NCI-H524 (cell line): ENCODE measurements around the gene ADAM8.
A peak's percentile ranks its signal among the peaks of the same experiment; 100 is the strongest.

Experiments
- DNase-seq, 2 experiments: peaks; one replicate each; lab custom pipeline; 2025; lab: John Stamatoyannopoulos, UW

ADAM8 gene

GRCh38 chr10:133308421-133309099, 31.9 kb upstream of the ADAM8 start, which contains the start of the genes TUBGCP2 and ZNF511:
TUBGCP2 (minus strand) TSS chr10:133308872; CDS start chr10:133302941, 5,931 bp downstream.
ZNF511 (plus strand) TSS chr10:133308914; CDS start chr10:133308944, 30 bp downstream.
- peak in 1 of 2 experiments; percentile 37 for DNase-seq

- peak in 1 of 2 experiments; percentile 26 for DNase-seq
Observed at GRCh38 chr10:133307776-133308420, 31.2 kb upstream of the ADAM8 start.

GRCh38 chr10:133306941-133307379, 30.3 kb upstream of the ADAM8 start:
- no peak for DNase-seq

GRCh38 chr10:133306097-133306476, 29.4 kb upstream of the ADAM8 start:
- DNase-seq = no peak

GRCh38 chr10:133303206-133303605, 26.5 kb upstream of the ADAM8 start:
- DNase-seq = no peak

- DNase-seq = no peak
Observed at GRCh38 chr10:133302230-133302629, 25.6 kb upstream of the ADAM8 start.

- no peak for DNase-seq
Observed at GRCh38 chr10:133299738-133300137, 23.1 kb upstream of the ADAM8 start.

GRCh38 chr10:133299224-133299623, 22.6 kb upstream of the ADAM8 start:
- no peak for DNase-seq

GRCh38 chr10:133298466-133298865, 21.8 kb upstream of the ADAM8 start:
- DNase-seq = no peak

- DNase-seq = no peak
Observed at GRCh38 chr10:133297504-133297903, 20.8 kb upstream of the ADAM8 start.

GRCh38 chr10:133295426-133296320, 19.0 kb upstream of the ADAM8 start:
- DNase-seq = no peak

- DNase-seq = no peak
Observed at GRCh38 chr10:133294189-133294588, 17.5 kb upstream of the ADAM8 start.

GRCh38 chr10:133293810-133294119, 17.1 kb upstream of the ADAM8 start:
- DNase-seq = no peak

- DNase-seq = no peak
Observed at GRCh38 chr10:133292919-133293809, 16.5 kb upstream of the ADAM8 start.

GRCh38 chr10:133289761-133290160, 13.1 kb upstream of the ADAM8 start:
- DNase-seq = no peak

GRCh38 chr10:133287832-133288500, 11.3 kb upstream of the ADAM8 start:
- DNase-seq = no peak

- no peak for DNase-seq
Observed at GRCh38 chr10:133286366-133286765, 9.7 kb upstream of the ADAM8 start.

- no peak for DNase-seq
Observed at GRCh38 chr10:133285217-133285616, 8.5 kb upstream of the ADAM8 start.

GRCh38 chr10:133283931-133284330, 7.3 kb upstream of the ADAM8 start:
- DNase-seq = no peak

- DNase-seq = no peak
Observed at GRCh38 chr10:133282846-133283390, 6.2 kb upstream of the ADAM8 start.
